HepG2 (cell line): Measurements from ENCODE around the gene IRF2.

Experiments
- BHLHE40 ChIP-seq: IDR thresholded peaks from 2 replicates; pipeline ENCODE4 v1.6.1; 2011; ENCODE audit warnings: low read length, improper control_type of control experiment
- CEBPB ChIP-seq: IDR thresholded peaks from 2 replicates; pipeline ENCODE4 v1.6.1; 2011; ENCODE audit warnings: low read depth, low read length, improper control_type of control experiment, borderline replicate concordance
- EZH2 ChIP-seq: conservative IDR thresholded peaks from 2 replicates; pipeline ENCODE4 v1.6.1; 2012; ENCODE audit warnings: mild to moderate bottlenecking, low read depth, low read length, moderate library complexity
- GABPA ChIP-seq, 2 experiments: IDR thresholded peaks; 2 replicates each; pipeline ENCODE4 v1.6.1; 2011 to 2016; ENCODE audit warnings: low read depth in 2 of 2, low read length in 1 of 2, missing biosample characterization in 1 of 2, missing genetic modification characterization in 1 of 2
- MAX ChIP-seq: IDR thresholded peaks from 2 replicates; pipeline ENCODE4 v1.6.1; 2012; ENCODE audit warnings: inconsistent platforms
- MYC ChIP-seq: sonication (generic); formaldehyde crosslinking; IDR thresholded peaks from 2 replicates; pipeline ENCODE4 v1.9.0; 2021; ENCODE audit warnings: missing genetic modification reagents, borderline replicate concordance
- TAF1 ChIP-seq: sonication (generic); formaldehyde crosslinking; IDR thresholded peaks from 2 replicates; pipeline ENCODE4 v1.4.0; 2020; ENCODE audit warnings: missing genetic modification reagents
- ZFP37 ChIP-seq: sonication (generic); formaldehyde crosslinking; IDR thresholded peaks from 2 replicates; pipeline ENCODE4 v1.4.0; 2020; ENCODE audit warnings: missing genetic modification reagents, borderline replicate concordance
- ZNF224 ChIP-seq: sonication (generic); formaldehyde crosslinking; IDR thresholded peaks from 2 replicates; pipeline ENCODE4 v1.5.0; 2020; ENCODE audit warnings: mild to moderate bottlenecking, missing genetic modification reagents
- ZNF331 ChIP-seq: sonication (generic); formaldehyde crosslinking; IDR thresholded peaks from 2 replicates; pipeline ENCODE4 v1.4.0; 2020; ENCODE audit warnings: missing genetic modification reagents
- ZNF772 ChIP-seq: sonication (generic); formaldehyde crosslinking; IDR thresholded peaks from 2 replicates; pipeline ENCODE4 v1.5.0; 2020; ENCODE audit warnings: mild to moderate bottlenecking, missing genetic modification reagents
- TF ChIP-seq, protein P1 (sequence below): sonication (generic); formaldehyde crosslinking; IDR thresholded peaks from 2 replicates; pipeline ENCODE4 v1.5.0; 2020; ENCODE audit warnings: mild to moderate bottlenecking, missing genetic modification reagents

- TF ChIP-seq ZNF224 (no peak), BHLHE40 (no peak), CEBPB (no peak), MAX (no peak), MYC (CRISPR knock-in tag) (no peak), ZNF331 (no peak), EZH2 (no peak), GABPA (IDR thresholded peaks at IDR 0.05; ENCODE audit: low read depth, low read length) (no peak), GABPA (CRISPR knock-in tag; IDR thresholded peaks at IDR 0.05; ENCODE audit: low read depth) (no peak), TAF1 (CRISPR knock-in tag) (no peak), ZNF772 (CRISPR knock-in tag) (no peak), ZFP37 (no peak)
- TF ChIP-seq, protein P1, sequence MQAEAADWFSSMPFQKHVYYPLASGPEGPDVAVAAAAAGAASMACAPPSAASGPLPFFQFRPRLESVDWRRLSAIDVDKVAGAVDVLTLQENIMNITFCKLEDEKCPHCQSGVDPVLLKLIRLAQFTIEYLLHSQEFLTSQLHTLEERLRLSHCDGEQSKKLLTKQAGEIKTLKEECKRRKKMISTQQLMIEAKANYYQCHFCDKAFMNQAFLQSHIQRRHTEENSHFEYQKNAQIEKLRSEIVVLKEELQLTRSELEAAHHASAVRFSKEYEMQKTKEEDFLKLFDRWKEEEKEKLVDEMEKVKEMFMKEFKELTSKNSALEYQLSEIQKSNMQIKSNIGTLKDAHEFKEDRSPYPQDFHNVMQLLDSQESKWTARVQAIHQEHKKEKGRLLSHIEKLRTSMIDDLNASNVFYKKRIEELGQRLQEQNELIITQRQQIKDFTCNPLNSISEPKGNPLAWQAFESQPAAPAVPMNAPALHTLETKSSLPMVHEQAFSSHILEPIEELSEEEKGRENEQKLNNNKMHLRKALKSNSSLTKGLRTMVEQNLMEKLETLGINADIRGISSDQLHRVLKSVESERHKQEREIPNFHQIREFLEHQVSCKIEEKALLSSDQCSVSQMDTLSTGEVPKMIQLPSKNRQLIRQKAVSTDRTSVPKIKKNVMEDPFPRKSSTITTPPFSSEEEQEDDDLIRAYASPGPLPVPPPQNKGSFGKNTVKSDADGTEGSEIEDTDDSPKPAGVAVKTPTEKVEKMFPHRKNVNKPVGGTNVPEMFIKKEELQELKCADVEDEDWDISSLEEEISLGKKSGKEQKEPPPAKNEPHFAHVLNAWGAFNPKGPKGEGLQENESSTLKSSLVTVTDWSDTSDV (CRISPR knock-in tag), result no peak
Measured at GRCh38 chr4:184477201-184477999, 3.0 kb upstream of the IRF2 start.
